Ectodermal cell (in vitro differentiated cells): ENCODE data around the gene RUNX1.
"Not testable (repeated sequence)": the region's sequence is repeated elsewhere in the genome, so short reads cannot be mapped to it uniquely, and the experiment has no call there.

Experiments used
- H3K27ac ChIP-seq: 2 replicates; pipeline ENCODE4 v1.7.0; 2013; ENCODE audit warnings: mild to moderate bottlenecking, low read depth, low read length; ENCODE audit not compliant: insufficient read depth, poor library complexity, severe bottlenecking
- H3K27me3 ChIP-seq: 2 replicates; pipeline ENCODE4 v1.7.0; 2013; ENCODE audit warnings: mild to moderate bottlenecking, low read length; ENCODE audit not compliant: insufficient read depth, control insufficient read depth, poor library complexity, severe bottlenecking
- H3K36me3 ChIP-seq: one replicate; pipeline ENCODE4 v1.7.0; 2013; ENCODE audit warnings: low read length; ENCODE audit not compliant: control insufficient read depth, insufficient read depth
- H3K4me1 ChIP-seq: one replicate; pipeline ENCODE4 v1.7.0; 2013; ENCODE audit warnings: low read length; ENCODE audit not compliant: control insufficient read depth, insufficient read depth
- H3K4me3 ChIP-seq: 2 replicates; pipeline ENCODE4 v1.7.0; 2013; ENCODE audit warnings: low read depth, low read length, control low read depth; ENCODE audit not compliant: insufficient read depth
- H3K9me3 ChIP-seq: 2 replicates; pipeline ENCODE4 v1.7.0; 2013; ENCODE audit warnings: mild to moderate bottlenecking, low read length, moderate library complexity; ENCODE audit not compliant: control insufficient read depth
- WGBS, 2 experiments: methylation state at CpG; one replicate each; pipeline ENCODE4 v1.1.7; 2013; ENCODE audit warnings: missing lambda C conversion rate in 2 of 2; 5-methylcytosine and 5-hydroxymethylcytosine counted together

Gene RUNX1

DNA sequence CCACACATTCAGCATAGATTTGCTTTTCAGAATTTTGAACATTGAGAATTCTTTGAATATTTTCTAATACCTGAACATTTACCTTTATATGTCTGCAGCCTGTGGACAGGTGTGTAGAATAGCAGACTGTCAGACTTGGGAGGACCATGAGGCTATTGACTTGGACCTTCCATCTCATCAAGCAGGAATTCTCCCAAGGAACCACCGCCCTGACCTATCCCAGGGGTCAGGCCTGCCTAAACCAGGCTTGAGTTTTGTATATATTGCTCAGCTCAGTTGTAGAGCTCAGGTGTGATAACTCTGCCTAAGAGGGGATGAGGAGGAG lies 53.2 kb downstream of the RUNX1 start:
- Histone ChIP-seq H3K4me3 (no peak overlapping the region), H3K4me1 (peaks cover 3% of the 10 kb centered on the region), H3K36me3 (no peaks in the 10 kb centered on the region), H3K27ac (no peak overlapping the region), H3K9me3 (no peaks in the 10 kb centered on the region), H3K27me3 (no peaks in the 10 kb centered on the region)
- 88 to 100% methylated on average over 1 of the region's 1 CpG for WGBS, 2 experiments

DNA sequence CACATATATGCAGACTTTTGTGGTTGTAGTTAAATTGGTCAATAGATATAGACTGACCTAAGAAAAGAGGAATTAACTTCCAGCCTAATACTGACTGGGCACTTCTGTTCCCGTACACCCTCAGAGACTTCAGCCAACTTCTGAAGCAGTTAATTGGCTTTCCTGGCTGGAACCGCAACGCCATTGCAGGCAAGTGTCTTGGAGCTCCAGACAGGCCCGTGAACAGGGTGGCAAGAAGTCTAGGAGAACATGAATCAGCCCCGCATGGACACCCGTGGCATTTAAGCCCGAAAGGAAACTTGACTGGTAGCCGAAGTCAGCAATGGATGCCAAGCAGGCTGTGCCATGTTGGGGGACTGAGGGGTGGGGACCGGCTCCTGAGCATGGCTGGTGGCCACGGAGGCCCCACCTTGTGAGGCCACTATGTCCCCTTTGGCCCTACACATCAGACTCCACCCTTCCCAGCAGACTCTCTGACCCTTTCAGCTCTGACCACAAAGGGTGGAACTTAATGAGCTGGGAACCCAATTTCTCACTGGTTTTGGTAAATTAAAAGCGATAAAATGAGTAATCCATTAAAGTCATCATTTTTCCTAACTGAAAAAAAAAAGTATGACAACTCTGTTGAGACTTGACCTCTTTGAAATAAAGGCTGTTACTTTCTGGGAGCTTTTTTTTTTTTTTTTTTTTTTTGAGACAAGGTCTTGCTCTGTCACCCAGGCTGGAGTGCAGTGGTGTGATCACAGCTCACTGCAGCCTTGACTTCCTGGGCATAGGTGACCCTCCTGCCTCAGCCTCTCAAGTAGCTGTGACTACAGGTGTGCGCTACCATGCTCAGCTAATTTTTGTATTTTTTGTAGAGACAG lies 54.1 kb downstream of the RUNX1 start:
- H3K4me1 ChIP-seq = peaks cover 3% of the 10 kb centered on the region
- no peaks in the 10 kb centered on the region for H3K36me3 ChIP-seq
- 88 to 92% methylated on average over 11 to 12 of the region's 12 CpGs for WGBS, 2 experiments
- H3K9me3 ChIP-seq = no peaks in the 10 kb centered on the region
- H3K27me3 ChIP-seq = no peaks in the 10 kb centered on the region
- H3K27ac ChIP-seq = no peak overlapping the region
- H3K4me3 ChIP-seq = no peak overlapping the region

DNA sequence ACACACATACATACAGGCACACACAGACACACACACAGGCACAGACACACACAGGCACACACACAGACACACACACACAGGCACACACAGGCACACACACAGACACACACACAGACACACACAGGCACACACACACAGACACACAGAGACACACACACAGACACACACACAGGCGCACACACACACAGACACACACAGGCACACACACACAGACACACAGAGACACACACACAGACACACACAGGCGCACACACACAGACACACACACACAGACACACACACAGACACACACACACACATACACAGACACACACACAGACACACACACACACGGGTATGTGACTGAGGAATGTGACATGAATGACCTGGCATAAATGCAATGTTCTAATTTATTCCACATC lies 55.6 kb downstream of the RUNX1 start:
- H3K27me3 ChIP-seq, H3K36me3 ChIP-seq, H3K27ac ChIP-seq, H3K4me1 ChIP-seq, H3K4me3 ChIP-seq, H3K9me3 ChIP-seq: not testable (repeated sequence)
- WGBS, 2 experiments = 89 to 93% methylated on average over 3 of the region's 3 CpGs

DNA sequence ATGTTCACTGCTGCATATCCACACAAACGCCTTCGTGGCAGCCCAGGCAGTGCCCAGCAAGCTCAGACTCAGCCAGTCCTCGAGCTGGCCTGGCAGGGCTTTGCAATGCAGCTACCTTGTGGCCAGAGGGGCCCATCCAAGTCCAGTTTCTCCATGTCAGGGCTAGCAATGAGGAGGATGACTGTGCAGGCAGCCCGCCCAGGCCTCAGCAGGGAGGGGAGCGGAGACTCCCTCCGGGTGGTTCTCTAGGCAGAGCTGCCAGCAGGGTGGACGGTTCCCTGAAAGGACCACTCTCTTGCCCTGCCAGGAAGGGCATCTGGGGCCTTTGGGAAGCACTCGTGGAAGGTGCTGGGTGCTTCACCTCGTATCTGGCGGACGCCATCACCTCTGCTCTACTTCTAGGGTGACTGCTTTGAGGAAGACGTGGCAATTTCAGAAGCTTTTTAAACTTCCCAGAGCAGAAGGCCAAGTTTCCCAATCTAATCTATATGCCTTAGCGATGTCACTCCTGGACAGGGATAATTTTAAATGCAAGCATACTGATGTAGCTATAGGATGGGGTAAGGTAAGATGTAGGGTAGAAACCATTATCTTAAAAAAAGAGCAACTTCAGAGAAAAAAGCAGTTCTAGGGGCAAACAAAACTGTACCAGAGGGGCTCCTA lies 56.2 kb downstream of the RUNX1 start:
- Histone ChIP-seq H3K27me3 (peaks cover 2% of the 10 kb centered on the region), H3K27ac (no peak overlapping the region), H3K9me3 (no peaks in the 10 kb centered on the region), H3K4me3 (no peak overlapping the region), H3K4me1 (peaks cover 3% of the 10 kb centered on the region), H3K36me3 (no peaks in the 10 kb centered on the region)
- 88% methylated on average over 13 of the region's 13 CpGs for WGBS, 2 experiments

DNA sequence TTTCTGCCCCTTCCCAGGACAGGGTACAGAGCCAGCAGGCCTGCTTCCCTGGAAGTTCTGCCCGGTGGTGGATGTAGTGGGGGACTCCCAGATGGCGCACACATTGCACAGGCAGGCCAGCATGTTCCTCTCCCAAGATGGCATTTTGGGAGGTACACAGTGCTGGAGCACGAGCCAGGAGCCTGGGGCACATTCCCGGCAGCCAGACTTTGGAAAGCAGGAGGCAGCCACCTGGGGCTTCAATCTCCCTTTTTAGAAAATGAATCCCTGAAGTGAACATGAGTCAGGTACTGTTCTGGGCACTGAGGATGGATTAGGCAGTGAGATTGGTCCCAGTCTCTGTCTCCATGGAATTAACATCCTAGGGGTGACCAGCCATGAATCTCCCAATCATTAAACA lies 56.9 kb downstream of the RUNX1 start:
- H3K4me1 ChIP-seq = peaks cover 3% of the 10 kb centered on the region
- H3K4me3 ChIP-seq = no peak overlapping the region
- no peaks in the 10 kb centered on the region for H3K9me3 ChIP-seq
- WGBS, 2 experiments = 90 to 92% methylated on average over 4 of the region's 4 CpGs
- H3K27me3 ChIP-seq = peaks cover 9% of the 10 kb centered on the region
- H3K27ac ChIP-seq = no peak overlapping the region
- H3K36me3 ChIP-seq = no peaks in the 10 kb centered on the region

DNA sequence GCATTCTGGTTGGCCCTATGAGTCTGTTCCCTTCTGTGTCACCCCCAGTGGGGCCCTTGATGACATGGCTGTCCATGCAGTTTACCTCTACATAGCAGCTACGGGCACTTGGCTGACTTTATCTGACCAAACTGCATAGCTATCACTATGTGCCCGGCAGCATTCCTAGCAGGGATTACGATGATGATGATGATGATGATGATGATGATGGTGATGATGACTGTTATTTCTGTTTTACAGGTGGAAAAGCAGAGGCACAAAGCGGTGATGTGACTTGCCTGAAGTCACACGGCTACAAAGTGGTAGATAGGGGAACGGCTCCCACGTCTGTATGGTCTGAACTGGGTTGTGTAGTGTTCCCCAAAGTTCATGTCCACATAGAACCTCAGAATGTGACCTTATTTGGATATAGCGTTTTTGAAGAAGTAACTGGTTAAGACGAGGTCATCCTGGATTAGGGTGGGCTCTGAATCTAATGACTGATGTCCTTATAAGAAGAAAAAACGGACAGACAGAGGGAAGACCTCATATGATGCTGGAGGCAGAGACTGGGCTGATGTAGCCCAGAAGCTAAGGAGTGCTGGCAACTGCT lies 57.6 kb downstream of the RUNX1 start:
- Histone ChIP-seq H3K36me3 (no peaks in the 10 kb centered on the region), H3K9me3 (no peaks in the 10 kb centered on the region), H3K27me3 (peaks cover 9% of the 10 kb centered on the region), H3K27ac (no peak overlapping the region), H3K4me1 (peaks cover 7% of the 10 kb centered on the region), H3K4me3 (no peak overlapping the region)
- WGBS, 2 experiments = 83 to 84% methylated on average over 10 of the region's 10 CpGs

DNA sequence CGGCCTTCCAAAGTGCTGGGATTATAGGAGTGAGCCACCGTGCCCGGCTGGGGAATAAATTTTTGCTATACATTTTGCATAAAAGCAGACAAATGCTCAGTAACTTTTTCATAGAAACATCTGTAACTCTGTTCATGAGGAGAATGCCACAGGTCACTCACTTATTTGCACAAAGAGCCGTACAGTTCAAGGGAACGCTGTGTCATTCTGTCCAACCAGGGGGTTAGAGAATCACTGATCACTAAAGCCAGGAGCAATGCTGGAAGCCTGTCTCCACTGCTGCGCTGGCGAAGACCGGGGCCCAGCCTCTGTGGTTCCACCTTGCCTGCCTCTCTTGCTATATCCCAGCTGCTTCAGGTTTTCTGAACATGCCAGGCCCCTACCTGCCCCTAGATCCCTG lies 58.3 kb downstream of the RUNX1 start:
- no peaks in the 10 kb centered on the region for H3K9me3 ChIP-seq
- no peak overlapping the region for H3K27ac ChIP-seq
- H3K4me1 ChIP-seq = peaks cover 5% of the 10 kb centered on the region
- 93 to 96% methylated on average over 8 of the region's 8 CpGs for WGBS, 2 experiments
- no peak overlapping the region for H3K4me3 ChIP-seq
- no peaks in the 10 kb centered on the region for H3K36me3 ChIP-seq
- peaks cover 9% of the 10 kb centered on the region for H3K27me3 ChIP-seq

DNA sequence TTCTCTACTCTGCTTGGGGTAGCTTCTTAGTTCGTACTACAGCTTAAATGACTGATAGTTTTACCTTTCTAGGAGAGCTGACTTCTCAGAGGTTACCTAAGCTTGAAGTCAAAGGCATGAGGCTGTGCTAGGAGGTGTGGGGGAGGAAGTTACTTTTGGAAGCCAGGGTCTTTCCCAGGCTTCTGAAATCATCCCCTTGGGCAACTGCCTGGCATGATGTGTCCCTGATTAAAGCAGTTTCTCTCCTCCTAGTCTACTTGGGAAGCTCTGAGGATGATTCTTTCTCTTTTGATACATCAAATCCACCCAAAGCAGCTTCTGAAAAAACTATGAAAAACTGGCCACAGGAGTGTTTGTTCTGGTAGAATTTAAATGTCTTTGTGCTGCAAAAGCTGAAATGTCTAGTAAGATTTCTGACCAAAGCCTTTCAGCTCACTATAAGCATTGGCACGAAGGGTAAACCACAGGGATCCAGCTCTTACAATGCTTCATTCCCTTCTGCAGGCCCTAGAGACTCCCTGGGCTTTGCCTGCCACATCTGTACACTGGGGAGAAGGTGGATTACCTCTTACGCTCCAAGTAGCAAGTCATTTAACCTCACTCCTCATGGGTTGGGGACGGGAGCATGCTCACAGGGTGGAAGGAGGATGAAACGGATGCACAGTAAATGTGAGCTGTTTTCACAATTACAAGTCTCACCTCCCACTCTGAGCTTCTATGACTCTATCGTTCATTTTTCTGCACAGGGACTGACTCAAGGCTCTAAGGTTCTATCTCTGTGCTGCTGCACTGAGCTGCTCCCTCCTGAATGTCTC lies 59.6 kb downstream of the RUNX1 start:
- H3K4me1 ChIP-seq = peaks cover 5% of the 10 kb centered on the region
- no peaks in the 10 kb centered on the region for H3K36me3 ChIP-seq
- WGBS, 2 experiments = 89 to 90% methylated on average over 5 to 6 of the region's 6 CpGs
- H3K27ac ChIP-seq = no peak overlapping the region
- H3K9me3 ChIP-seq = no peaks in the 10 kb centered on the region
- no peak overlapping the region for H3K4me3 ChIP-seq
- peaks cover 9% of the 10 kb centered on the region for H3K27me3 ChIP-seq

DNA sequence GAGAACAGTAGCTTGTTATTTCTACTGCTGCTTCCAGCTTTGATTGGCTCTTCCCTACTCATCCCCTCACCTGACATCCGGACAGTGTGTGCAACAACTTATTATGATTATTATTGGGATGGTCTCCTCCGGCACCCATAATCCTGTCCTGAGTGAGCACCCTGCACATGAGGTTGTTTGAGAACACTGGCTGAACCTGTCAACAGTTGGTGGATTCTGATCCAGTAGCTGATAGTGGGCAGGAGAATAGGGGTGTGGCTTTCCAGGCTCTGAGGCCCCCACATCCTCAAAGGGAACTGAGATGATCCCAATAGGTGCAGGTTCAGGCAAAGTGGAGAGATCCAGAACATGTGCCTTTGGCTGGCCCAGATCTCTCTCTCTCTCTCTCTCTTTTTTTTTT lies 60.5 kb downstream of the RUNX1 start:
- no peak overlapping the region for H3K27ac ChIP-seq
- H3K36me3 ChIP-seq = no peaks in the 10 kb centered on the region
- peaks cover 9% of the 10 kb centered on the region for H3K27me3 ChIP-seq
- 100% methylated on average over 1 to 2 of the region's 2 CpGs for WGBS, 2 experiments
- no peaks in the 10 kb centered on the region for H3K9me3 ChIP-seq
- peaks cover 5% of the 10 kb centered on the region for H3K4me1 ChIP-seq
- no peak overlapping the region for H3K4me3 ChIP-seq

DNA sequence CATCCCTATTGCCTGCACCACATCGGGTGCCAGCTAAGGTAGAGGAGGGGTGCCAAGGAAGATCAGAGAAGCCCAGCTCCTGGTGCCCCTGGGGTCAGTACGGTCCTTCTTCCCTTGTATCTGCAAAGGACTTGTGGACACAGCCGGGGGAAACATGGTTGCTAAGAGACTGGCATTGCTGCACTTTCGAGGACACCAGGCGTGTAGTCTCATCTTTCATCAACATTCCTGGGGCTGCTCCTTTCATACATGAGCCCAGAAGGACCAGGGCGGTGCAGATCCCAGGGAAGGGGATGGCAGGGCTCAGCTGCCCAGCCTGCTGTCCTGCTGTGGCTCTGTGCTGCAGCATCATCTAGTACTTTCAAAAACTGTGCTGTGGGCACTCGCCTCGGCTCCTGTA lies 61.0 kb downstream of the RUNX1 start:
- Histone ChIP-seq H3K36me3 (no peaks in the 10 kb centered on the region), H3K4me1 (peaks cover 5% of the 10 kb centered on the region), H3K27me3 (peaks cover 9% of the 10 kb centered on the region), H3K9me3 (no peaks in the 10 kb centered on the region), H3K27ac (no peak overlapping the region), H3K4me3 (no peak overlapping the region)
- 90 to 92% methylated on average over 8 of the region's 8 CpGs for WGBS, 2 experiments
